ENCODE measurements around the gene NFIB. TPM values are rescaled to one million over a fixed set of nuclear protein-coding genes. Genes with fewer than 3 reads are reported as not detected.

The NFIB gene
- total RNA-seq, 5 donors from 2014 or later (not counting 1 experiment from before 2014, with no cell fraction given): 0.15 to 0.89 (median 0.39) TPM; not detected in 1

DNA sequence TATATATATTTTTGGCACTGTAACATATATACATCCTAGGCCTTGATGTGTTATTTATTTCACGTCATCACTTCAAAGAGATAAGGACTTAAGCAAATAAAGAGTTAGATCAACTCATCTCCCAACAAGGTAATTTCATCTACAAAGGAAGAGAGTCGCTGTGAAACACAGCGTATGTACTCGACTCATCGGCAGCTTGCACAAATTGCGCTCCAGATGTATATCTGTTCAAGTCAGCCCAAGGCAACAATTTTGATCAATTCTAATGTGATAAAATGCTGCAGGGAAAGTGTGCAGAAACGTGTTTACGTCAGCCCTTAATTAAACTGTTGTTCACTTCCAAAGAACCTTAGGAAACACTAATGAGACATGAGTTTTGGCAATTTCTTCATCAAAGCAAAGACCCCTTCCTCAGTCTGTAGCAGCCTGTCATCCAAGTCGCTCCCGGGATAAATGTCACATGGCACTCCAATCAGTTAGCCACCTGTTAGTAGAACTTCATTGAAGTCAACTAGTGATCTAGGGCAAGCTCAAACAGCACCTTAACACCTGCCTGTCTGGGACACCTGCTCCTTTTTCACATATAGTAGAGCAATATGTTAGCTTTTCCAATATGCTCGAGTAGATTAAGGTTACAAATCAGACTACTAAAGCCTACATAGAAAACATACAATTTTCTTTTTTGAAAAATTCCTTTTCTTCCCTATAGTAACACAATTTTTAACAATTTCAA lies 182.4 kb downstream of the NFIB start:
- CTCF ChIA-PET: no interaction called here
- Mint-ChIP-seq H3K4me3 (no peak overlapping the region), H3K27me3 (no peaks in the 10 kb centered on the region), H3K36me3 (no peaks in the 10 kb centered on the region), H3K27ac (no peak overlapping the region), H3K4me1 (no peaks in the 10 kb centered on the region), H3K9me3 (no peaks in the 10 kb centered on the region)
- POLR2A ChIA-PET: no interaction called here
- DNase-seq: no peak
- no peak overlapping the region for H3K4me3 ChIP-seq (ENCODE audit: control insufficient read depth in 1 of 2, extremely low read depth in 1 of 2, low read length in 1 of 2)
- WGBS (ENCODE audit: insufficient coverage): 97% methylated on average over 5 of the region's 11 CpGs
- H3K9me3 ChIP-seq: no peaks in the 10 kb centered on the region
- H3K27ac ChIP-seq (ENCODE audit: low read length): no peak overlapping the region
- H3K36me3 ChIP-seq (ENCODE audit: control insufficient read depth in 2 of 2, extremely low read depth in 1 of 2, insufficient read depth in 1 of 2, low read length in 1 of 2): no peaks in the 10 kb centered on the region
- no peak for ATAC-seq (replicated peaks in 1 of 4)
- no peaks in the 10 kb centered on the region for H3K4me1 ChIP-seq (ENCODE audit: control insufficient read depth in 1 of 2, extremely low read depth in 1 of 2, insufficient read depth in 2 of 2, low read length in 2 of 2)
- H3K27me3 ChIP-seq (replicated peaks in 1 of 2; ENCODE audit: control insufficient read depth in 2 of 2, extremely low read depth in 1 of 2, insufficient read depth in 2 of 2, low read length in 1 of 2): no peaks in the 10 kb centered on the region

DNA sequence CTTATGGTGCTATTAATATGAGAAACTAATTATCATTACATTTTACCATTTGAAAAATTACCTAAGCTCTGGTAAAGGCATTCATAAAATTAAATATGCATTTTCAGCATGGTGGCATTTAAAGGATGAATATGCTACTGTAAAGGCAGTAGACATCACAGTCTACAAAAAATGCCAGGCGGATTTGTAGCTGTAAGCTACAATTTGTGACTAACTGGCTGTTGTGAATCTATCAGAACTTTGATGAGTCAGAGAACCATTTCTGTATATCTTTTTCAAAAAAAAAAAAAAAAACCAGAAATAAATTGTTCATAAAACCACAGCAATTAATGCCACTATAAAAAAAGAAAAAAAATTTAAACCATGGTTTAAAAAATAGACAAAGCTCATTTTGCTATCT lies 186.3 kb downstream of the NFIB start:
- H3K4me1 Mint-ChIP-seq: no peaks in the 10 kb centered on the region
- CTCF ChIA-PET: interaction anchor here in 1 of 2 donors (0.6 to 0.7 kb wide), 2 partner anchors 302 to 888 kb away, joined by 4 to 5 read pairs; no protein-coding TSS in a partner anchor
- POLR2A ChIA-PET: no interaction called here

DNA sequence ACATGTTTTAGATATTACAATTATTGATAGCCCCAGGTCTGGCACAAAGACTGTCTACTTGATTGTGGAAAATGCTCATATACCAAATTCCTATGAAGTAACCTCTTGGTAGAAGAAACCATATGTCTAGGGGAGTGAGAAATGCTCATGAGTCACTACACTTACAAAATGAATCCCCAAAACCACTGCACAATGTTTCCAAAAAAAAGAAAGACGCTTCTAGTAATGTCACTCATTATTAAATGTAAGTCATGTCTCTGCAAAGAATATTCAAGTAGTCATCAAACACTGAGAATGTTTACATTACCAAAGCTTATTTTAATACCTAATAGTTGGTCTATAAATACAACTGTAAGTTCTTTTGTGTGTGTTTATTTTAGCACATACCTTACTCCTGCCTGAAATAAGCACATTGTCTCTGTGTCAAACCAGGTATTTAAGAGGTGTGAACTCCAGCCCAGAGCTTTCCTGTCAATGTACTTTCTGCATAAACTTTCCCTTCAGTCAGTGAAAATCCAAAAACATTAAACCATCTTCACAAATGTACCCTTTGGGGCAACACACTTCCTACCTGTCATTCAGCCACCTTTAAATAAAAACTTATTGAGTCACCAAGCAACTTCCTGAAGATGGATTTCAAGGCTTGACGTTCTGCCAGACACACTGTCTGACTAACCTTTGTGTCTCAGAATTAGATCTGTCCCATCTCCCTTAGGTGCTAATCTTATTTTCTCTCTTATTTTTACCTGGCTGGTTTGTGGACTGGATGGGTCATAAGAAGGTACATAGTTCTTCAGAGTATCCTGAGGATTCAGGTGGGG lies 194.0 kb downstream of the NFIB start:
- no peak overlapping the region for H3K4me3 Mint-ChIP-seq
- no peaks in the 10 kb centered on the region for H3K4me1 ChIP-seq (ENCODE audit: control insufficient read depth in 1 of 2, extremely low read depth in 1 of 2, insufficient read depth in 2 of 2, low read length in 2 of 2)
- H3K27me3 Mint-ChIP-seq: no peaks in the 10 kb centered on the region
- no CpG with 5 or more reads among the region's 2 CpGs for WGBS (ENCODE audit: insufficient coverage)
- no peaks in the 10 kb centered on the region for H3K36me3 ChIP-seq (ENCODE audit: control insufficient read depth in 2 of 2, extremely low read depth in 1 of 2, insufficient read depth in 1 of 2, low read length in 1 of 2)
- ChIA-PET CTCF (no interaction called here), POLR2A (no interaction called here)
- no peak overlapping the region for H3K27ac Mint-ChIP-seq
- ATAC-seq (replicated peaks in 1 of 4): no peak
- H3K27ac ChIP-seq (ENCODE audit: low read length): no peak overlapping the region
- no peaks in the 10 kb centered on the region for H3K9me3 ChIP-seq
- no peaks in the 10 kb centered on the region for H3K27me3 ChIP-seq (replicated peaks in 1 of 2; ENCODE audit: control insufficient read depth in 2 of 2, extremely low read depth in 1 of 2, insufficient read depth in 2 of 2, low read length in 1 of 2)
- H3K4me1 Mint-ChIP-seq: no peaks in the 10 kb centered on the region
- H3K9me3 Mint-ChIP-seq: peaks cover 0 to 3% (median 0%) of the 10 kb centered on the region in 3 donors
- H3K36me3 Mint-ChIP-seq: no peaks in the 10 kb centered on the region
- DNase-seq: no peak
- H3K4me3 ChIP-seq (ENCODE audit: control insufficient read depth in 1 of 2, extremely low read depth in 1 of 2, low read length in 1 of 2): no peak overlapping the region

More for the DNA sequence above, 186.3 kb downstream of the NFIB start:
- no peak overlapping the region for H3K27ac Mint-ChIP-seq
- DNase-seq: no peak
- H3K36me3 Mint-ChIP-seq: no peaks in the 10 kb centered on the region
- WGBS (ENCODE audit: insufficient coverage): no CpG with 5 or more reads among the region's 1 CpG
- peaks cover 0 to 2% of the 10 kb centered on the region in 2 donors for H3K27me3 Mint-ChIP-seq
- no peak for ATAC-seq (replicated peaks in 1 of 4)
- Histone ChIP-seq H3K9me3 (no peaks in the 10 kb centered on the region), H3K36me3 (ENCODE audit: control insufficient read depth in 2 of 2, extremely low read depth in 1 of 2, insufficient read depth in 1 of 2, low read length in 1 of 2) (no peaks in the 10 kb centered on the region), H3K27me3 (replicated peaks in 1 of 2; ENCODE audit: control insufficient read depth in 2 of 2, extremely low read depth in 1 of 2, insufficient read depth in 2 of 2, low read length in 1 of 2) (no peaks in the 10 kb centered on the region), H3K4me1 (ENCODE audit: control insufficient read depth in 1 of 2, extremely low read depth in 1 of 2, insufficient read depth in 2 of 2, low read length in 2 of 2) (no peaks in the 10 kb centered on the region), H3K27ac (ENCODE audit: low read length) (no peak overlapping the region), H3K4me3 (ENCODE audit: control insufficient read depth in 1 of 2, extremely low read depth in 1 of 2, low read length in 1 of 2) (no peak overlapping the region)
- no peak overlapping the region for H3K4me3 Mint-ChIP-seq
- H3K9me3 Mint-ChIP-seq: peaks cover 0 to 6% (median 0%) of the 10 kb centered on the region in 3 donors

DNA sequence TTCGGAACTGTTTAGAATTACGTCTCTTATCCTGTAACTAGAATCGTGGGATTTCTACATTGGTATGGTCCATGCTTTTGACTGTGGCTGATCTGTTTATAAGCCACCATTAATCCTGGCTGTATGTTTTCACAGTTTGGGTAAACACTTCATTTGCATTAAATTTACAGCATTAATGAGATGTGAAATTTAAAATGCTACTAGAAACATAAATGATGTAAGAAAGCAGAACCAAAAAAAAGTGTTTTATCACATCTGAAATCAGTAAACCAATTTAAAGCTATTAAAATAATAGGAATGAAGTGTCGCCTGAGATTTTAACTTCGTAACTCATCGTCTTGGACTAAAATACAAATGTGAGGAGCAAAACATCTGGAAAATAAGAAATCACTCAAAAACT lies 201.7 kb downstream of the NFIB start:
- H3K9me3 ChIP-seq: no peaks in the 10 kb centered on the region

DNA sequence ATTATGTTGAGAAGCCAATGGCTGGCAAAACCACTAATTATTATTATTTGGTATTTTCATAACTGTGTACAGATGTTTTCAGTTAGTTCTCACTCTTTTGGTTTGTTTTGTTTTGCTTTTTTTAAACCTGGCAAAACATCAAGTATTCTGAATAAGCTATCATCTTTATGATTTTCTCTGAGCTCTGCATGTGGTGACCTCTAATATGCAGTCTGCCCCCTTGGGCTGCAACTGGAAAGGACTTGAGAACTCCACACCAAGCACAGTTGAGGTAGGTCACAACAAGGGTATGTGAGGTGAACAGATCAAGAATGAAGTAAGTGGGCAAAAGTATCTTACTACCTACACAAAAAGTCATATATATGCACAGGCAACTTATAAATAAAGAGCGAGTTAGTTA lies 202.2 kb downstream of the NFIB start:
- Mint-ChIP-seq H3K4me3 (no peak overlapping the region), H3K9me3 (peaks cover 2 to 3% (median 3%) of the 10 kb centered on the region in 3 donors), H3K36me3 (no peaks in the 10 kb centered on the region), H3K27me3 (no peaks in the 10 kb centered on the region), H3K27ac (no peak overlapping the region), H3K4me1 (no peaks in the 10 kb centered on the region)
- Histone ChIP-seq H3K27ac (ENCODE audit: low read length) (no peak overlapping the region), H3K4me1 (ENCODE audit: control insufficient read depth in 1 of 2, extremely low read depth in 1 of 2, insufficient read depth in 2 of 2, low read length in 2 of 2) (no peaks in the 10 kb centered on the region), H3K4me3 (ENCODE audit: control insufficient read depth in 1 of 2, extremely low read depth in 1 of 2, low read length in 1 of 2) (no peak overlapping the region), H3K9me3 (no peaks in the 10 kb centered on the region), H3K27me3 (replicated peaks in 1 of 2; ENCODE audit: control insufficient read depth in 2 of 2, extremely low read depth in 1 of 2, insufficient read depth in 2 of 2, low read length in 1 of 2) (no peaks in the 10 kb centered on the region), H3K36me3 (ENCODE audit: control insufficient read depth in 2 of 2, extremely low read depth in 1 of 2, insufficient read depth in 1 of 2, low read length in 1 of 2) (no peaks in the 10 kb centered on the region)
- CTCF ChIA-PET: no interaction called here
- ATAC-seq (replicated peaks in 1 of 4): no peak
- POLR2A ChIA-PET: no interaction called here
- DNase-seq: no peak
- no CpG with 5 or more reads among the region's 1 CpG for WGBS (ENCODE audit: insufficient coverage)

More for the DNA sequence above, 201.7 kb downstream of the NFIB start:
- POLR2A ChIA-PET: no interaction called here
- CTCF ChIA-PET: no interaction called here
- Mint-ChIP-seq H3K36me3 (no peaks in the 10 kb centered on the region), H3K4me1 (no peaks in the 10 kb centered on the region), H3K4me3 (no peak overlapping the region), H3K9me3 (peaks cover 3% of the 10 kb centered on the region in 3 donors), H3K27ac (no peak overlapping the region), H3K27me3 (no peaks in the 10 kb centered on the region)
- no peak for DNase-seq
- no peak for ATAC-seq (replicated peaks in 1 of 4)
- no CpG with 5 or more reads among the region's 6 CpGs for WGBS (ENCODE audit: insufficient coverage)
- H3K27ac ChIP-seq (ENCODE audit: low read length): no peak overlapping the region
- no peak overlapping the region for H3K4me3 ChIP-seq (ENCODE audit: control insufficient read depth in 1 of 2, extremely low read depth in 1 of 2, low read length in 1 of 2)
- H3K36me3 ChIP-seq (ENCODE audit: control insufficient read depth in 2 of 2, extremely low read depth in 1 of 2, insufficient read depth in 1 of 2, low read length in 1 of 2): no peaks in the 10 kb centered on the region
- no peaks in the 10 kb centered on the region for H3K27me3 ChIP-seq (replicated peaks in 1 of 2; ENCODE audit: control insufficient read depth in 2 of 2, extremely low read depth in 1 of 2, insufficient read depth in 2 of 2, low read length in 1 of 2)
- no peaks in the 10 kb centered on the region for H3K4me1 ChIP-seq (ENCODE audit: control insufficient read depth in 1 of 2, extremely low read depth in 1 of 2, insufficient read depth in 2 of 2, low read length in 2 of 2)

DNA sequence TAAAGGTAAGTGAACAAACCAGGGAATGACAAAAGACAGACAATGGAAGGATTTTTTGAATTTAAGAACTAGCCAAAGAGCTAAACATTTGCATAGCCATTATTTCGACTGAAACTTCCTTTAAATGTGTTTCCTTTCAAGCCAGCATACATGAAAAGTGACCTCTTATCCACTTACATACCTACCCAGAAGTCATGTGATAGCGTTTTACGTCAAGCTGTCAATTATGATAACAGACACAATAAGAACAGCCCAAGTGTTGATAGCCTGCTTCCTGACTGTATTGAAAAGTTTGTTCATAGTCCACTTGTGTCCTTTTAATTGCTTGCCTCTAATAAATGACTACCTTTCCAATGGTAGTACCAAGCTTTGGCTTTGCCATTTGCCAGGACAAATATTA lies 206.0 kb downstream of the NFIB start:
- Mint-ChIP-seq H3K4me1 (no peaks in the 10 kb centered on the region), H3K27ac (no peak overlapping the region), H3K36me3 (no peaks in the 10 kb centered on the region), H3K9me3 (peaks cover 0 to 3% (median 3%) of the 10 kb centered on the region in 3 donors), H3K27me3 (no peaks in the 10 kb centered on the region), H3K4me3 (no peak overlapping the region)
- no peak for ATAC-seq (replicated peaks in 1 of 4)
- Histone ChIP-seq H3K9me3 (no peaks in the 10 kb centered on the region), H3K36me3 (ENCODE audit: control insufficient read depth in 2 of 2, extremely low read depth in 1 of 2, insufficient read depth in 1 of 2, low read length in 1 of 2) (no peaks in the 10 kb centered on the region), H3K4me1 (ENCODE audit: control insufficient read depth in 1 of 2, extremely low read depth in 1 of 2, insufficient read depth in 2 of 2, low read length in 2 of 2) (no peaks in the 10 kb centered on the region), H3K27ac (ENCODE audit: low read length) (no peak overlapping the region), H3K27me3 (replicated peaks in 1 of 2; ENCODE audit: control insufficient read depth in 2 of 2, extremely low read depth in 1 of 2, insufficient read depth in 2 of 2, low read length in 1 of 2) (no peaks in the 10 kb centered on the region), H3K4me3 (ENCODE audit: control insufficient read depth in 1 of 2, extremely low read depth in 1 of 2, low read length in 1 of 2) (no peak overlapping the region)
- DNase-seq: no peak
- no CpG with 5 or more reads among the region's 3 CpGs for WGBS (ENCODE audit: insufficient coverage)
- POLR2A ChIA-PET: no interaction called here
- CTCF ChIA-PET: no interaction called here

All from T-cell (primary cell).